NCI-H187 (cell line): ENCODE results near the gene WWOX.

Experiments used
- DNase-seq, 2 experiments: peaks; one replicate each; lab custom pipeline; 2025; lab: John Stamatoyannopoulos, UW

Gene WWOX

DNA sequence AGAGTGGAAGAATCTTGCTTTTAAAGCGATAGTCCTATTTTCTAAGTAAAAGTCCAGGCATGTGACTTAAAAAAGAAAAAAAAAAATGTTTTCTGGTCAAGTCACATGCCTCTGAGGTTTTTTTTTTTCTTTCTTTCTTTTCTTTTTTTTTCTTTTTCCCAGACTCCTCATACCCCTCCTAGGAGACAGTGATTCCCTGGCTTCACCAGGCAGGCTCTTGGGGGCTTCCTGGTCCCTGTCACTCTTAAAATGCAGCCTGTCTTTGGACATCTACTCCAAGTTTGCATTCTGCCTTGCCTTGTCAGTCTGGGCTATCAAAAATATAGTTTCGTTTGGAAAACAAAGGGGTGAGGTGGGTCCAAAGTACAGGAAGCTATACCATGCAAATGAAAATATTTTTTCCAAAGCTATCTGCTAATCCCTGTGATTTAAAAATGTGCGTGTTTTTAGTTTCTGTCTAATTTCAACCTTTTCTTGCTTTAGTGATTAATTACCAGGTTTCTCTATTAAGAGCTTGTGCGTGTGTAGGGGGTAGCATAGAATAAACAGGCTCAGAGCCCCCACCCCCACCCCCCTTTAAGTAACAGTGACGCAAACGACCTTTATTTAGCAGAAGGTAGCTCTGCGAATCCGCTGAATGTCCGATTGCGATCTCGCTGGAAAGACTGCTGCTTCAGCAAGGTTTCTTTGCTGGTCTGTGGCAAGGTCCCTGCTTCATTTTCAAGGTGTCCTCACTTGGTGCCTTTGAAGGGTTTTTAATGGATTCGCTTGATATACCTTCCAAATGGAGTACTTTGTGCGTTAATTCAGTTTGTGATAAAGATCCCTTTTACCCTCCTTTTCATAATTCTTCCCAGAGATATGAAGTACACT lies 510.2 kb downstream of the WWOX start:
- DNase-seq, result no peak

DNA sequence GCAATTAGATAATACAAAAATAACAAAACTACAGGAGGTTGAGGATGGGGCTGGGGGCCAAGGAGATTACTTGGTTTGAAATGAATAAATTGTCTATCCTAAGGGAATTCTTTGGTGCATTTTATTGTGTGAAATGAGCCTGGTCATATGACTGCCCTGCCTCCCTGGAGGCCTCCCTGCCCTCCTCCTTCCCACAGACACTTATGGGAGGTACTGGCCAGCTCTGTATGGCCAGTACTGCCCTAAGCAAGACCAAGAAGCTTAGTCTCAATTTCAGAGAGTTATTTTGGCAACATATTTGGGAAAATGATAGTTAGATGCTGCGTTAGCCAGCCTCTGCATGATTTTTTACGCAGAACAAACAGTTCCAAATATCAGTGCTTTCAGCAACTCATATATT lies 511.9 kb downstream of the WWOX start:
- DNase-seq, result no peak

DNA sequence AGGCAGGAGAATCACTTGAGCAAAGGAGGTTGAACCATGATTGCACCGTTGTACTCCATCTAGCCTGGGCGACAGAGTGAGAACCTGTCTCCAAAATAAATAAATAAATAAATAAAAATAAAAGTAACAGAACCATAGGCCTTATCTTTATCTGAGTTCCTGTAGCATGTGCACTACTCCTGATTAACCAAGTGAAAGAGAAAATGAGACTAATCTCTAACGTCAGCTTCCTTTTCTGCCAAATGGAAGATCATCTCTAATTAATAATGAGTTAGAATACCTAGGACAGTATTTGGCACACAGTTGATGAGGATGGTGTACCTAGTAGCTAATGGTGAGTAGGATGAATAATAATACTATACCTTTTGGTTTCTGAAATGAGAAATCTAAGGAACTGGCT lies 520.4 kb downstream of the WWOX start:
- DNase-seq, result no peak

DNA sequence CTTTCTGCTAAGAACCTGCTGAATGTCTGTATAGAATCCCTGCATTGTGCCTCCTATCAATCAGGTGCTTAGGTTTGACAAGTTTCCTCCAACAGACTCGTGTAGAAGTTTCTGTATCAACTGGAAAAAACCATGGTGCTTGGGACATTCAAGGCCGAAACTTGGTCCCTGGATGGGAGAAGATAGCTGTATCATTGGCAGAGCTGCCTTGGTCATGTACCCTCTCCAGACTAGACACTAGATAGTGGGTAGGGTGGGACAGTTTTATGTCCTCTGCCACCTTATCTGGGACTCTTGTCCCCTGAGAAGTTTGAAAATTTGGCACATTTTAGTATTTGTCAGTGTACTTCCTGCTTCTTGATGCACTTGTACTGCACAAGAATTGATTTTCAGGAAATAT lies 520.8 kb downstream of the WWOX start:
- DNase-seq, result no peak

DNA sequence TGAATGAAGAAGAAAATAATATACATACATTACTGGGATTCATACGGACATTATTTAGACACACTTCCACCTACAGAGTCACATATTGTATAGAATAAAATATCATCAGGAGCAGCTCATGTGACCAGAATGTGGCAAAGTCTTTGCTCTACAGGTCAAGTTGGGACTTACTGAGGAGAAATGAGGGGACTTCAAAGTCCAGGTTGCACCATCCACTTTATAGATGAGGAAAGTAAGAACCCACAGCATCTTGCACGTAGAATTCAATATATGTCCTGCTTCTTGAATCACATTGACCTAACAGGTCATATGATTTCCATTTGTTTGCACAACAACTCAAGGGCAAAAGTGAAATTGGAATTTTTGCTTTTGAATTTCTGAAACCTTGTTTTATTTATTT lies 524.3 kb downstream of the WWOX start:
- no peak for DNase-seq

DNA sequence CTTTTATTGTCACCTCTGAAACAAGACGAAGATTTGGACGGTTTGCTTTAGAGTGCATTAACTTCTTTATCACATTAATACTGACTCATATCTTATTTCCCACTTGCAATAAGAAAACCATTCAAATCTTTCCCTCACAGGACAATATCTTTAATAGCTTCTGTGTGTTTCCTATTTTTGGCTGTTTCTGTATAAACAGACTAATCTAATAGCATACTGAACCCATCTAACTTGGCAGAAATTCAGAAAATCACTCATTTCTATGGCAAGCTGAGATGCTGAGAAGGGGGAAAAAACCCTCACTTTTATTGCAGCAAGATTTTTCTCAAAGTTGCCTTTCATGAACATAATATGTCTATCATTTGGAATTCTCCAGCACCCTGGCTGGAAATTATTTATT lies 524.9 kb downstream of the WWOX start:
- no peak for DNase-seq

DNA sequence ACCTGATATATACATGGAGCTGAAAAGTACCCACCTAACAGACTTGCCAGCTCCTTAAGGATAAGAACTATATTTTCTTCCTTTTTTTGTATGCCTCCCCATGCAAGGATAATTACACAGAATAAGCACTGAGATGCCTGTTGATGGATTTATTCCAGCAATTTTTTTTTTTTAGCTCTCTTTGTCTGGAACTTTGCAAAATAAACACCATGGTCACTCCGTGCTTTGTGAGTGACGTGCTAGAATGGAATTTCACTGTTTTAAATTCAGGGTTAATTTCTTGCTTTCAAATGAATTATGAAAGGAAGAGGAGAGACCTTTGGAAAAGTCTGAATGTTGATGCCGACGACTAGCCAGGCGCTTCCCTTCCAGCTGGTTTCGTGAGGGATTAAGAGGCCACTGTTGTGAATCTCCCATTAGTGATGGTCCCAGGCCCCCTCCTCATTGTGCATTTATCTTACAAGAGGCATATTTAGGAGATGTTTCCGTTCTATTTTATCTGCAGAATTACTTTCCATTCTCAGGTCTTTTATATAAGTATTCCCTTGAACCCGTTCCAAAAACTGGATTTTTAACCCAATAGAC lies 529.1 kb downstream of the WWOX start:
- no peak for DNase-seq

DNA sequence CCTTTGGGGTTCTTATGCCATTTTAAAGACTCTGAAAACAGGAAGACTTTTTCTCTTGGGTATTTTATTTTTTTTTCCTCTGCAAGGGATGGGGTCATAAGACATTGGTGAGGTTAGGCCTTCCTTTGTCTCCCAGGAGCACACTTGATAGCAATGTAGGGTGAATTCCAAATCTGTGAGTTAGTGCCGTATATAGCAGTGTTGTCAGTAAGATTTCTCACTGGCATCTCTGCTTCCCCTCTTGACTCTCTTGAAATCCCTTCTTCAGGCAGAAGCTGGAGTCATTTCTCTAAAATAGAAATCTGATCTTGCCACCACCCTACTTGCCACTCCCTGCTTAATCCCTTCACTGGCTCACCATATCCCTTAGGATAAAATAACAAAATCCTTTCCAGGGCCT lies 529.7 kb downstream of the WWOX start:
- DNase-seq, result no peak

DNA sequence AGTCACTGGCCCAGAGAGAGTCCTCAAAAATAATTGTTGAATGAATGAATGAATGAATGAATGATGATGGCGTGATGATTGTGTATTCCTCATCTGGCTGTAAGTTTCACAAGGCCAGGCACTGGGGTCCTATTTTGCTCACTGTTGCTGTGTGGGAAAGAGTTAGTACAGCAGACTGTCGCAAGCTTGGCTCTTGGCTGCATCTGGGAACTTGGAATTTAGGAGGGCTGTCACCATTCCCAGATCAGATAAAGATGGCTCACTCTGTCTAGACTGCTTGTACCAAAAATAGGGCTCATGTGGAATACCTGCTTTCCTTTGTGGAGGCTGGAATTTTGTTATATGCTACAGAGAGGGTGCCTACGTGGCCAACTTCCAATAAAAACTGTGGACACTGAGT lies 530.6 kb downstream of the WWOX start:
- DNase-seq, result no peak

DNA sequence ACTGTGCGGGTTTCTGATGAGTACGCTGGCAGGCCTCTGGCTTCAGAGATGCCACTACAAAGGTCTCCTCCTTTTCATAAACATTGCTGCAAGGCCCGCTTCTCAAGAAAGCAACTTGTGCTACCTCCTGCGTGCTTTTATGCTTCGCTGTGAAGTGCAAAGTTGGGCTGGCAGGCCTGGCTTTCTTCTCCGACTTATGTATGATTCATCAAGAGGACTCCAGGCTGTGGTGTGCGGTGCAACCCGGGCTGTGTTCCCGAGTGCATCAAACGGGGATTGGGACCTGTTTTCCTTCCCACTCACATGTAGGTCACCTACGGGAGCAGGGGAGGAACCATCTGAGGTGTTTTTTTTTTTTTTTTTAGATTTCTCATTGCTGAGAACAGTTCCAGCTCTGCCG lies 534.1 kb downstream of the WWOX start:
- no peak for DNase-seq

DNA sequence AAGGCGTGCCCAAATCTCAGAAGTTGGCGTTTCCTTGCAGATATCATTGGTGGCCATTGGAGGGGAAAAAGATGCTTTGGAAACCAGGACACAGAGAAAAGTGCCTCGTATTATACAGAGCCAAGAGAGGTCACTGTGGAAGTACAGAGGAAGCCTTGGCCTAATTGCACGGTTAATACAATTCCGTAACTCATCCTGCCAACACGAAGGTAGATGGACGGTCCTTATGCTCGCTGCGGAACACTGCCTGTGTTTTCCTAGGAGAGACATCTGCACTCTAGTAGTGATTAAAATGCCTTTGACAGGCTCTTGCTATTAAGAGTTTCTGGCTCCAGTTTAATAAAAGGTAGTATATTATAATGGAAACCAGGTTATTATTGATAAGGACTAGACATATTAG lies 536.4 kb downstream of the WWOX start:
- DNase-seq, result no peak

DNA sequence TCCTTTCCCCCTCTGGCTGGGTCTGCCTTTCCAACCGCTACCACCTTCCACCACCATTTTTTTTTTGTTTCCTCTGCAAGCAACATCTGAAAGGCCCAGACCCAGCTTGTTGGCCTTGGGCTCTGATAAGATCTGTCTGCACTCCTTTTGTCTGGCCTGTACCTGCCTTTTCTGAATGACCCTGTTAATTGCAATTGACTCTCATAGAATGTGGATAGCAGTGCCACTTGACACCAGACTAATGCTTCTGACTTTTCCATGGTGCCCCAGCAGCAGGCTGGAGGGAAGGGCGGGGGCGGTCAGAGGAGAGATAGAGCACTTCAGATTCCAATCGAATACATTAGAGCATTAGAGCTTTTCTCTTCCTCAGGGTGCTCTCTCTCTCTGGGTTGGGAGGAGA lies 538.9 kb downstream of the WWOX start:
- peak; percentile 18 to 26 for DNase-seq

DNA sequence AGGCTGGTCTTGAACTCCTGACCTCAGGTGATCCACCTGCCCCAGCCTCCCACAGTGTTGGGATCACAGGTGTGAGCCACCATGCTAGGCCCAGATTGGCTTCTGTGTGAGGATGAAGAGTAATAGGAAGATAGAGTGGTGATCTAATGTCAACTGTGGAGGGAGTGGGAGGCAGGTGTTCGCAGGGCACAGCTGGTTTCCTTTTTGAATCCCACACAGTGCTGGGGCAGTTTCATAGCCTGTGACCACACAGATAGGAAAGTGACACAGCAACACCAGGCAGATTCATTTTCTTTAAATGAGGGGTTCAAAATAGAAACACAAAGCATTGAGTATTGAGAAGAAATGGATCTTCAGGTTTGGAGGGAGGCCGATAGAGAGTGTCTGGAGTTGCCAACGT lies 540.3 kb downstream of the WWOX start:
- DNase-seq, result no peak

DNA sequence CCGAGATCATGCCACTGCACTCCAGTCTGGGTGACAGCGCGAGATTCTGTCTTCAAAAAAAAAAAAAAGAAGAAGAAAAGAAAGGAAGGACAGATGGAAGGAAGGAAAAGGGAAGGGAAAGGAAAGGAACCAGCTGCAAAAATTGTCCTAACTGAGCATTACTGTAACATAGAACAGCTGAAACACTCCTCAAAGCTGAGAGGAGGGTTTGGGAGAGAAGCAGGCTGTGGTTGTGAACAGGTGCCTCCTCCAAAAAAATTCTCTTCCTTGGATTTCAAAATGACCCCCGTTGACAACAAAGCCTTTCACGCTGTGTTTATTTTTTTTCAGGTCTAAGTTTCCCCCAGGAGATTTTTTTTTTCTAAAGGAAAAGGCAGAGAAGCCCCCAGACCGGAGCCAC lies 541.4 kb downstream of the WWOX start:
- no peak for DNase-seq

DNA sequence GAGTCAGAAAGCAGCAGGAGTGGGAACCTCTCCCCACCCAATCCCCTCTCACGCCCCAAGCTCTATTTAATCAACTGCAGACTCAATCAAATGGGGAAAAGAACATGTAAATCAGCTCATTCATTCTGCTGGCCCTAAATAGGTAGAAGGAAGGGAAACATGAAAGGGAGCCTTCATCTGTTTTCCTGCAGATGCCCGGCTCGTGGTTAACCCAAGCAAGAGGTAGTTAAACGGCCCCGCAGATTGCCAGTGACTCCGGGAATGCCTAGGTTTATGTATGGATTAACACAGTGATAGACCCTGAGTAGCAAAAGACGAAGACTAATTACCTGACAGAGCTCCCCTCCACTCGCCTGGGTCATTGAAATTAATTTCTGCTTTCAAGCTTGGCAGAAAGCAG lies 542.0 kb downstream of the WWOX start:
- DNase-seq, result no peak

DNA sequence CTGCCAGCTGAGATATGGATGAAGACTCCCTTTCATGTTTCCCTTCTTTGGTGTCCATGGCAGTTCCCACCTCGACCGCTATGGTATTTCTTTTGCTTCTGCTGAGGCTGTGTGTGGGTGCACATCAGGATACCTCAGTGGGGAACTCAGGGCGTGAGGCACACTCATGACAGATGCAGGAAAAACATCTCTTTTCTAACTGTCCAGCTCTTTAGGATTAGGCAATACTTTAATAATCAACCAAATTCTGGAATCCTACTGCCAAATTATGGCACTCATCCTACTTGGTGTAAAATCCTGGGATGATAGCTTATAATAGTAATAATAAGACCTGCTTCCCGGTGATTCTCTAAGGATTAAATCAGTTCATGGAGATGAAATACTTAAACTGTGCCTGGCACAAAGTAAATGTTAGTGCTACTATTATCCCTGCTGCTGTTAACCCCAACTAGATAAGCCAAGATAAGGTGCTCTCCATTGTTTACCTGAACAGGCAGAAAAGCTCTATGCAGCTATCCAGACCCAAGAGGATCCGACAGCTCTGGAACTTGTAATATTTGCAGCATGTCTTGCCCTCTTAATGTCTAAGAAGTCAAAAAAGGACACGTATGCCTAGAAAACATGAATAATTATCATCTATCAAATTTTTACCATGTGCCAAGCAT lies 543.3 kb downstream of the WWOX start:
- no peak for DNase-seq

DNA sequence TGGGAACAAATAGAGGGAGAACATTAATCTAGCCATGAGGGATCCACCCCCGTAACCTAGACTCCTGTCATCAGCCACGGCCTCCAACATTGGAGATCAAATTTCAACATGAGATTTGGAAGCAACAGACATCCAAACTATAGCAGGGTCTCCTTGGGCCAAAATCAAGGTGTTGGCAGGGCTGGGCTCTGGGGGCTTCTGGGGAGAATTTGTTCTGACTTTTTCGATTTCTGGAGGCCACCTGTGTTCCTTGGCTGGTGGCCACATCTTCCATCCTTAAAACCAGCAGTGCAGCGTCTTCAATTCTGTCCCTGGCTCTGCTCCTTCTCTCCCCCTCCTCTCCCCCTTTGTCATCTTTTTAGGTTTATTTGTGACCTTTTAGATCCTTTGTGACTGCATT lies 546.2 kb downstream of the WWOX start:
- no peak for DNase-seq

DNA sequence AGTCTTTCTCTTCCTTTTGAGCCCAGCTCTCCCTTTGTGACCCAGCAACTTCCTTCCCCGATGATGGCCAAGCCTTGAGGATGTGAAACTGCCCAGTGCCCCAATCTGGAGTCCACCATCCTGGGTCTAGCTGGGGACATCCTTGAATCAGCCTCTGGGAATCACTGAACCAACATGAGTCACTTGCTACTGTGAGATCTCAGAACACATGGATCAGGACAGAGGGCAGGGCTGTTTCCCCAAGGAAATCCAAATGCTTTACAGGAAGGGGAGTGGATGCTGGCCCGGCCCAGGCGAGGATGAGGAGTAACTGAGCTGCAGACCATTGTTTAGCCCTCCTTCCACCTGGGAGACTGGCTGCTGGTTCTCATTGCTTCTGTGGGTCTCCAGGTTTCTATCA lies 547.6 kb downstream of the WWOX start:
- no peak for DNase-seq

DNA sequence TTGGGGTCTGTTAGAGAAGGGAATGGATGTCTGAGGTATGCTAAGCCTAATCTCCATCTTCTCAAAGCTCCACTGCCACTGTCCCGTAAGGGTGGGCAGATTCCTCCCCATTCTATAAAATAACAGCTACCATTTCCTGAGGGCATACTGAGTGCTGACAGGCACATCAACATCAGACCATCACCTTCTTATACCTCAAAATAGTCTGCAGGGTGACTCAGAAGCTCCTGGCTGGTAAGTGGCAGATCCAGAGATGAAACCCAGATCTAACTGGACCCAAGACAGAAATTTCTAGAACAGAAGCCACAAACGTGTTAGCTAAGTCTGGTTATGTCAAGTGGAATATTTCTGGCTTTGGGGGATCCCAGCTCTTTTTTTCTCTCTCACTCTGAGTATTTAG lies 548.0 kb downstream of the WWOX start:
- DNase-seq, result no peak

DNA sequence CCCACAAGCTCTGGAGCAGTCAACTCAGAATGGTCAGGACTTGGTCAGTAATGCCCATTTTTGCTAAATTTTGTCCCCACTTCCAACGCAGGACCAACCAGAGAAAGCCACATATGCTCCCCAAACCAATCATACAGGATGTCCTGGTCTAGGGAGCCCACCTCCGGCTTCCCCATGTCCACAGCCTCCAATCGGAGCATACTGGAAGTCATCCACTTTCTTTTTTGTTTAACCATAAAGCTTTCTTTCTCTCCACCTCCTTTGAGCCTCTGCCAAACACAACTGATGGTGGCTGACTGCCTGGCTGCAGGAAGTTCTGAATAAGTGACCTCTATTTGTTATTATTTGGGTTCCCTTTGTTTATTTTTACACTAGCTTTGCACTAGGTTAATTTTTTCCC lies 549.1 kb downstream of the WWOX start:
- DNase-seq, result no peak

DNA sequence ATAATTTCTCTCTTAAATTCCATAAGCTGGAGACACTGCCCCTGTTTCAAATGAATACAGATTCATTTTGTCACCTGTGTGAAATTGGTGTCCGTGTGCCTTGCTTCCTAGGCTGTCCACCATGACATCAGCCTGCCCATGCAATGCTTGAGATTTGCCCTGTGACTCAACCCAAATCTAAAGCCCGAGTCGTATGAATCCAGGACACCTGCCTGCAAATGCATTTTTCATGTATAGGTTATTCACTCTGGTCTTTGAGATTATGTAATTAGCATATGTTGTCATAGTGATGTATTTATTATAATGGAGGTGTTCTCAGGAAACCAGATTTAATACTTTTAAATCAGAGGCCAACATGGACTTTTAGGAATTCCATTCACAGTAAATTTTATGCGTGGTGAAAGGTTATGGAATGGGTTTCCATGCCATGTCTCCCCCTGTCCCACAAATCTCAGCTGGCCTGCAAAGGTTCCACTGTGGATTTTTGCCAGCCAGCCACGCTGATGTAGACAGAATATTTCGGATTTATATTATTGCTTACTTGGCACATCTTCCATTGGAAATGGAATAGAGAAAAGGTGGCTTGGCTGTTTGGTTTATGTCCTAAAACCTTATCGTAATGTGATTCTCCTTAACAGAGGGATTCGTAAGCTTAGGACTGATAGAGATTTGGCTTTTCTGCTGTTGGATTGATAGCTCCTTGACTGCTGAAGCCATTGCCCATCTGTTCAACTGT lies 551.1 kb downstream of the WWOX start:
- no peak for DNase-seq

DNA sequence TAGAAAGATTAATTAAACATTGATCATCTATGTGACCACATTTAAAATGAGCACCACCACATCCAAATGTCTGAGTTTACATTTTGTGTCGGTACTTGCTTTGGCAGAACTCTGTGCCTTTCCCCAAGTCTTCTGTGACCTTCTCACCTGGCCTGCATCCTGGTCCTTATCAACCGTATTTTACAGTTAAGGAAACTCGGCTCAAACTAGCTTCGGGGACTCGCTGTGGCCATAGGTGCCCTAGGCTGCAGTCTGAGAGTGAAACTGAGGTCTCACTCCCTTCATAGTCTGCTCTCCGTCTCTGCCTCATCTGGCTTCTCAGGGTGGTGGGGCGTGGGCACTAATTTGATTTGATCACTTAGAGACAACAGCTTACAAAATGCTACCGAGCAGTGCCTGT lies 555.5 kb downstream of the WWOX start:
- no peak for DNase-seq
